GM18499 (cell line): ENCODE data around the gene PGM1.
"Not testable (repeated sequence)": the region's sequence is repeated elsewhere in the genome, so short reads cannot be mapped to it uniquely, and the experiment has no call there.

Experiments
- ATAC-seq: cut with Tn5 transposase; IDR thresholded peaks from one replicate; pipeline ENCODE4 v1.9.1; 2021; ENCODE audit warnings: moderate number of reproducible peaks; ENCODE audit not compliant: insufficient read depth, unreplicated experiment

PGM1 gene

DNA sequence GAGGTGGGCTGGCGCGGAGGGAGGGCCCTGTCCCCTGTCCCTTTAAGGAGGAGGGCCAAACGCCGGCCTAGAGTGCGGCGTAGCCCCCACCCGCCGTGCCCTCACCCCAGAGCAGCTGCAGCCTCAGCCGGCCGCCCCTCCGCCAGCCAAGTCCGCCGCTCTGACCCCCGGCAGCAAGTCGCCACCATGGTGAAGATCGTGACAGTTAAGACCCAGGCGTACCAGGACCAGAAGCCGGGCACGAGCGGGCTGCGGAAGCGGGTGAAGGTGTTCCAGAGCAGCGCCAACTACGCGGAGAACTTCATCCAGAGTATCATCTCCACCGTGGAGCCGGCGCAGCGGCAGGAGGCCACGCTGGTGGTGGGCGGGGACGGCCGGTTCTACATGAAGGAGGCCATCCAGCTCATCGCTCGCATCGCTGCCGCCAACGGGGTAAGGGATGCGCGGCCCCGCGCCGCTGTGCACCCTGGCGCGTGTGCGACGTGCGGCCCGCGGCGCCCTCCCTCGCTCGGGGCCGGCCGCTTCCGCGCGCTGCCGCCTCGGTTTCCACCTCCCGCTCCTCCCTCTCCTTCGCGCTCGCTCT is at the start of gene PGM1:
TSS of gene PGM1 (plus strand) at position 109 of the 583 bp plus-strand sequence. CDS start at position 187, 78 bp downstream.
- ATAC-seq, result peak; percentile 51

DNA sequence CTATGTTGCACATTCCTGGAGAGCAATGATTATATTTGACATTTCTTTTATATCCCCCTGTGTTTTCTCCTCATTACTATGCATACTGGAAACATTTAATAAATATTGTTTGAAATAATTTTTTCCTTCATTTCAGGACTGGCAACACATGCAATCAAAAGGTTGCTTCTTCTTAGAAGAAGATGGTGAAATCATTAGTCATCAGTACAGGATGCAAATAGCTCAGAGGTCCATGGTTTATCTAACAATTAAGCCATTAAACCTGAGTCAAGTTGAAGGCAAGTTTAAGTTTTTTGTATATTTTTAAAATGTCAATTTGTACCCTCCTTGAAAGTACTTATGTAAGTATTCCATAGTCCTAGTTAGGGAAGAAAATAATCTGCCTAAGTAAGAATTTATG is 47.4 kb upstream of the PGM1 start:
- no peak for ATAC-seq

GRCh38 chr1:63547621-63548294 is 45.5 kb upstream of the PGM1 start:
- no peak for ATAC-seq

DNA sequence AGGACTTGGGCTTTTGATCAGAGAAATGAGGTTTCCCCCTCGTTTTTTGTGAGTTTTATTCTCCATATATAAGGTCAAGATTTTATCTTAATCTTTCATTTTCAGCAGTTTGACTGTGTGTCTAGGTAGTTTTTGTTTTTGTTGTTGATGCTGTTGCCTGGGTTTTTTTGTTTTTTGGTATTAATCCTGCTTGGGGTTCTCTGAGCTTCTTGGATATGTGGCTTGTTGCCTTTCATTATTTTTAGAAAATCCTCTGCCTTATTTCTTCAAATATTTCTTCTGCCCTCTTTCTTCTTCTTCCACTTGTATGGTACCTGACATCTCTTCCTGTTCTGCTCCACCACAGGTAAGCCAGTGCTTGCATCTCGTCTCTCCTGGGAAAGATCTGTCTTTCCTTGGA is 44.9 kb upstream of the PGM1 start:
- no peak for ATAC-seq

GRCh38 chr1:63548877-63549276 is 44.3 kb upstream of the PGM1 start:
- ATAC-seq, result no peak

DNA sequence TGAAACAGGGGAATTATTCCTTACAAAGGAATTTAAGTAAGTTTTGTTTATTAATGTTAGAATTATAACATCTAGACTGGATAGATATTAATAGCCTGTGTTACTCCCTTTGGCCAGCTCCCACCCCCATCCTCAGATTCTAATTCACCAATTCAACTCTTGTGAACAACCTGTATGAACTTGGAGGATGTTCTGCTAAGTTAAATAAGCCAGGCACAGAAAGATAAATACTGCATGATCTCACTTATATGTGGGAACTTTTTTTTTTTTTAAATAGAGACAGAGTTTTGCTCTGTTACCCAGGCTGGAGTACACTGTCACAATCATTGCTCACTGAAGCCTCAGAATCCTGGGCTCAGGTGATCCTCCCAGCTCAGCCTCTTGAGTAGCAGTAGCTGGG is 37.7 kb upstream of the PGM1 start:
- ATAC-seq, result no peak

DNA sequence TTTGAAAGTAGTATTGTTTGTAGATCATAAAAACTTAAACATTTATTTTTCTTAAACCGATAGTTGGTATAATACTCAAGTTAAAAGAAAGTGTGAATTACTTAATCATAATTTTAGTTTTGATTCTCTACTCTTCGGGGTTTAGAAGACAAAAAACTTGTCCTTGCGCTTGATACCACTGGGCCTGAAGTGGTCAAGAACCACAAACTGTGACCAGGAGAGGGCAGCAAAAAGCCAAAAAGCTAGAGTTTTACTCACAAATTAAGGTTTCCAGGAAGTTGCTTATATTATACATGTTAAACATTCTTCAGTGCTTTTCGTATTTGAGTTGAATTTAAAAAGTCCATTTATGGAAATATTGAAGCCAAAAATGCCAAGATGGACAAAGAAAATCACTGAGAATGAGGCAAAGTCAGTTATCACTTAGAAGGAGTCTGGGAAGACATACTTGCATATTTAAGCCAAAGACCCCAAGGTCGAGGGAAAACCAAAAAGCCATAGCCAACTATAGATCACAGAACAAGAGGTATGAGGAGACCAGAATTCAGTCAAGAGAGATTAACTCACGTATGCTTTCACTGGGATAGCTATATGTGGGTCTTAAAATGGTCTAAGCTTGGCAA is 35.7 kb upstream of the PGM1 start:
- no peak for ATAC-seq

- no peak for ATAC-seq
These were observed 33.9 kb upstream of the PGM1 start for GRCh38 chr1:63559357-63559756.

GRCh38 chr1:63563745-63564144 is 29.5 kb upstream of the PGM1 start:
- no peak for ATAC-seq

- no peak for ATAC-seq
These were observed 24.1 kb upstream of the PGM1 start for GRCh38 chr1:63569068-63569467.

- no peak for ATAC-seq
These were observed 23.4 kb upstream of the PGM1 start for GRCh38 chr1:63569640-63570316.

GRCh38 chr1:63572686-63573085 is 20.5 kb upstream of the PGM1 start:
- ATAC-seq, result not testable (repeated sequence)

DNA sequence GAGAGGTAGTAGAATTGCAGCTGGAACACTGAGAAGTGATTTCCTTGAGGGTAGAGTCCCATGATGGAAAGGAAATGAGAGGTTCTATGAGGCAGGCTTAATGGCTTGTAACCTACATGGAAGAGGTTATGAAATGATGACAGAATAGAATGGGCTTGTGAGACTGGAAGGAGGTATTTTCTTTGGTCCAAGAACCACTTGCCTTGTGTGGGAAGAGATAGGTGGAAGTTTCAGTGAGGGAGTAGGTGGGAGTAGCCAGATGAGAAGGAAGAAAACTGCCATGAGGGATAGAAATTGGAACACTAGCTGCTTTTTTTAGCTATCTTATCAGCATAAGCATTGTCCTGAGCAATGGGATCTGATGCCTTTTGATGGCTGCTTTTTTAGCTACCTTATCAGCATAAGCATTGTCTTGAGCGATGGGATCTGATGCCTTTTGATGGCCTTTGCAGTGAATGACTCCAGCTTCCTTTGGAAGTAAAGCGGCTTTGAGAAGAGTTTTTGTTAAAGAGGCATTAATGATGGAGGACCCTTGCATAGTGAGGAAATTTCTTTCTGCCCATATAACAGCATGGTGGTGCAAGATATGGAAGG is 18.9 kb upstream of the PGM1 start:
- not testable (repeated sequence) for ATAC-seq

- no peak for ATAC-seq
These were observed 17.8 kb upstream of the PGM1 start for GRCh38 chr1:63575340-63575826.

DNA sequence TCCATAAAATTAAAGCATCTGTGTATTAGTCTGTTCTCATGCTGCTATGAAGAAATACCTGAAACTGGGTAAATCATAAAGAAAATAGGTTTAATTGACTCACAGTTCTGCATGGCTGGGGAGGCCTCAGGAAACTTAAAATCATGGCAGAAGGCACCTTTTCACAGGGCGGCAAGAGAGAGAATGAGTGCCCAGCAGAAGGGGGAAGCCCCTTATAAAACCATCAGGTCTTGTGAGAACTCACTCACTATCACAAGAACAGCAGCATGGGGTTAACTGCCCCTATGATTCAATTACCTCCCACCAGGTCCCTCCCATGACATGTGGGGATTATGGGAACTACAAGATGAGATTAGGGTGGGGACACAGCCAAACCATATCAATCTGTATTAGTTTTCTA is 6.9 kb upstream of the PGM1 start:
- not testable (repeated sequence) for ATAC-seq

GRCh38 chr1:63590166-63590560 is 3.0 kb upstream of the PGM1 start:
- ATAC-seq, result no peak

DNA sequence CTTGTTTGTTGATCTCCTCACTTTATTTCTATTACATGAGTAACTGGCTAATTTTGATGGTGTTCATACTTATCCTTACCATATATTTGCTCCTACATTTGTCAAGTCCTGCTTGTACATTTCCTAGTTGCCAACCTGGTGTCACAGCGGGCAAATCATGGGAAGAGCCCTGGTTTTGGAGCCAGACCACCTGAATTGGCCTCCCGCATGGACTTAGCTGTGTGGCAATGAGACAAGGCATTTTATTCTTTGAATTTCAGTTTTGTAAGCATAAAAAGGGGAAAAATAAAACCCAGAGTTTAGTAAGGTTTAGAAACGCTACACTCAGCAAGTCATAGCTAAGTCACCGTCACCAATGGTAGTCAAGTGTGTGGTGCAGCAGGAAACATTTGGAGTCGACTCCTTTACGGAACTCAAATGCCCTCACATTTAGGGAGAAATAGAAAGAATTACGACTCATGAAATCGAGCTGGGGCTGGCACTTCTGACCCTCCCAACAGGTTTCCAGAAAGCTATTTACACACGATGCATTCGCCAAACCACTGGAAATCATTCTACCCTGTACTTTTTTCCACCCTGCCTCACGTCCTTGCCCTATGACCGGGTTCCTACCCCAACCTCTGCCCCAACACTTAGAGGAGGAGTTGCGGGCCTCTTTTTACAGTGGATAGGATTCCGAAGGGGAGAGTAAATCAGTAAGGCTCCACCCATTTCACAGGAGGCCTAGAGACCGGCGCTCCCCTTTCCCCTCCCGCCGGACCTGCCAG is 492 bp upstream of the PGM1 start:
- ATAC-seq, result no peak

- peak; percentile 17 for ATAC-seq
These were observed 835 bp downstream of the PGM1 start for GRCh38 chr1:63593886-63594605.

- ATAC-seq, result no peak
These were observed 2.2 kb downstream of the PGM1 start for GRCh38 chr1:63595435-63595834.
